ENCODE measurements around the gene AGPAT2.
"Not testable (repeated sequence)": the region's sequence is repeated elsewhere in the genome, so short reads cannot be mapped to it uniquely, and the experiment has no call there.

The AGPAT2 gene

GRCh38 chr9:136643596-136644342, 43.5 kb downstream of the AGPAT2 start:
- DNase-seq = no peak

- no peak for DNase-seq
These were observed 44.8 kb downstream of the AGPAT2 start for GRCh38 chr9:136642439-136642921.

- no peak for DNase-seq
These were observed 46.8 kb downstream of the AGPAT2 start for GRCh38 chr9:136640171-136641111.

- no peak for DNase-seq
These were observed 52.4 kb downstream of the AGPAT2 start for GRCh38 chr9:136634904-136635303.

GRCh38 chr9:136632491-136633106, 54.7 kb downstream of the AGPAT2 start:
- not testable (repeated sequence) for DNase-seq

GRCh38 chr9:136632072-136632471, 55.2 kb downstream of the AGPAT2 start:
- not testable (repeated sequence) for DNase-seq

- DNase-seq = peak; percentile 43 to 72 (median 66)
These were observed 55.9 kb downstream of the AGPAT2 start for GRCh38 chr9:136631038-136632000.

- no peak for DNase-seq
These were observed 56.6 kb downstream of the AGPAT2 start for GRCh38 chr9:136630662-136630992.

GRCh38 chr9:136629879-136630661, 57.2 kb downstream of the AGPAT2 start:
- DNase-seq = peak; percentile 14 to 44 (median 30)

- DNase-seq = no peak
These were observed 58.0 kb downstream of the AGPAT2 start for GRCh38 chr9:136629001-136629878.

- DNase-seq = no peak
These were observed 59.0 kb downstream of the AGPAT2 start for GRCh38 chr9:136628268-136628667.

- DNase-seq = no peak
These were observed 59.6 kb downstream of the AGPAT2 start for GRCh38 chr9:136627703-136628102.

GRCh38 chr9:136626740-136627642, 60.3 kb downstream of the AGPAT2 start:
- DNase-seq = no peak

GRCh38 chr9:136626066-136626725, 61.1 kb downstream of the AGPAT2 start:
- no peak for DNase-seq

- no peak for DNase-seq
These were observed 61.9 kb downstream of the AGPAT2 start for GRCh38 chr9:136625101-136626065.

GRCh38 chr9:136624184-136624951, 62.9 kb downstream of the AGPAT2 start:
- no peak for DNase-seq

- no peak for DNase-seq
These were observed 63.4 kb downstream of the AGPAT2 start for GRCh38 chr9:136623842-136624183.
